GM10266 (cell line): ENCODE results near the gene MEGF11.
"Not testable (repeated sequence)": the region's sequence is repeated elsewhere in the genome, so short reads cannot be mapped to it uniquely, and the experiment has no call there.

Source experiments
- DNase-seq: peaks from one replicate; pipeline ENCODE4 v3.0.0; 2012; ENCODE audit errors: extremely low spot score
- TF ChIP-seq, protein P1 (sequence below): IDR thresholded peaks from 2 replicates; pipeline ENCODE4 v1.5.1; 2012; ENCODE audit warnings: mild to moderate bottlenecking, low read depth; ENCODE audit not compliant: control insufficient read depth, insufficient read depth; ENCODE audit errors: missing control alignments

MEGF11 gene

DNA sequence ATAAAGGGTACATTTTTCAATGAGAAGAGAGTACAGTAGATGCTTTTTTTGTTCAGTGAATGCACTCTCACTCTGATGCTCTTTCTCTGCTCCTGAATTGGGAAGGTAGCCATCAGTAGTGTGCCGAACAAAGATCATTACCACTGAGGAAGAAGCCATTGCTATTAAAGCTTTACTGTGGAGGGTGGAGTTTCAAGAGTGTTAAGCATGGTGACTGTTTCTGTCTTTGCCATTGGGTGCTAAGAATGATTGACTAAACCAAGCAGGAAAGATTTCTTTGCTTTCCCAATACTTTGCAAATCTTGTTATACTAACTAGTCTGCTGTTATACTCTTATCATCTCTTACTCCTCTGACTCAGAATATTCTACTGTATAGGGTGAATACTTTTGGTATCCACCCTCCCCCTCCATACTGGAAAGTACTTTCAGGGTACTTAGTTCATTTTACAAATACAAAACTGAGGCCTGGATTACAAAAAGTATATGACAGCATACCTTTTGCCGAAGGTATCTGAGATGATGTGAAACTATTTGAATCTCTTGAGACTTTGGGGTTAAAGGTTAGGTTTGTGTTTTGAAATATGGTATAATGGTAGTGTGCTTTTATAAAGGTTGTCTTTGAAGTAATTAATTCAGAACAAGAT lies 382.5 kb downstream of the MEGF11 start:
- peak; percentile 42 for DNase-seq
- TF ChIP-seq, protein P1, sequence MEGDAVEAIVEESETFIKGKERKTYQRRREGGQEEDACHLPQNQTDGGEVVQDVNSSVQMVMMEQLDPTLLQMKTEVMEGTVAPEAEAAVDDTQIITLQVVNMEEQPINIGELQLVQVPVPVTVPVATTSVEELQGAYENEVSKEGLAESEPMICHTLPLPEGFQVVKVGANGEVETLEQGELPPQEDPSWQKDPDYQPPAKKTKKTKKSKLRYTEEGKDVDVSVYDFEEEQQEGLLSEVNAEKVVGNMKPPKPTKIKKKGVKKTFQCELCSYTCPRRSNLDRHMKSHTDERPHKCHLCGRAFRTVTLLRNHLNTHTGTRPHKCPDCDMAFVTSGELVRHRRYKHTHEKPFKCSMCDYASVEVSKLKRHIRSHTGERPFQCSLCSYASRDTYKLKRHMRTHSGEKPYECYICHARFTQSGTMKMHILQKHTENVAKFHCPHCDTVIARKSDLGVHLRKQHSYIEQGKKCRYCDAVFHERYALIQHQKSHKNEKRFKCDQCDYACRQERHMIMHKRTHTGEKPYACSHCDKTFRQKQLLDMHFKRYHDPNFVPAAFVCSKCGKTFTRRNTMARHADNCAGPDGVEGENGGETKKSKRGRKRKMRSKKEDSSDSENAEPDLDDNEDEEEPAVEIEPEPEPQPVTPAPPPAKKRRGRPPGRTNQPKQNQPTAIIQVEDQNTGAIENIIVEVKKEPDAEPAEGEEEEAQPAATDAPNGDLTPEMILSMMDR = no peak

DNA sequence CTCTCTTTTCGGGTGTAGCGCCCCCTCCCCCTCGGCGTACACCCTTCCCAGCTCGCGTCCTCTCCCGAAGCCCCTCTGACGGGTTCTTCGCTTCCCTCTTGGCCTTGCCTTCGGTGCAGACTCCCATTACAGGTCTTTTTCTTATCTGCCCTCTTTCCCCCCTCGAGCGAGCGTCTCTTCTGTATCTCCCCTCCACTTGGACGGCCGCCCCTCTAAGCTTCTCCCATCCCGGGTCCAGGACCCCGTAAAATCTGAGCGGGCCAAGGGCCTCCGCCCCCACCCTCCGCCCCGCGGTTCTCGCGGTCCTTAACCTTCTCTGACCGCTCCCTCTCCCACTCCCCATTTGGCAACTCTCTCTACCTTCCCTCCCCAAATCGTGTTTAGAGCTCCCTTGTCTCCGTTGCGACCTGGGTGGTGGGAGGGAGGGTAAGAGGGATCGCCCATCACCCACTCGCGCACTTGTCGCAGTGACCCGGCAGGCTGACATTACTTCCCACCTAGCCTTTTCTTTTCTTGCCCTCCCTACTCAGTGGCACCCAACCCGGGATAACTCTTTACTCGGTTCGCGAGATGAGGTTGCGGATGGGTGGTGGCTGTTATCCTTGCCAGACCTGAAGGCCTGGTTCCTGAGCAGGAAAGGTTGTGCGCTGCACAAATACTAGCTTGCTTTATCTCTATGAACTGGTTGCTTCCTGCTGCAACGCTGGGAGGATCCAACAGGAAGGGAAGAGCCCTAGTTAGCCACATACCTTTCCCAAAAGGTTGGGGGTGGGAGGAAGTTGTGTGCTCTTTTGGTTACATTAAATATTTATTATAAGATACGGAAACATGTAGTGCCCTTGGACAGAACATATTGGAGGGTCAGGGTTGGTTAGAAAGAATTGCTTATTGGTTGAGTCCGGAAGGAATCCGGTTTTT lies 383.3 kb downstream of the MEGF11 start:
- DNase-seq = no peak
- TF ChIP-seq, protein P1 = peak; percentile 15

DNA sequence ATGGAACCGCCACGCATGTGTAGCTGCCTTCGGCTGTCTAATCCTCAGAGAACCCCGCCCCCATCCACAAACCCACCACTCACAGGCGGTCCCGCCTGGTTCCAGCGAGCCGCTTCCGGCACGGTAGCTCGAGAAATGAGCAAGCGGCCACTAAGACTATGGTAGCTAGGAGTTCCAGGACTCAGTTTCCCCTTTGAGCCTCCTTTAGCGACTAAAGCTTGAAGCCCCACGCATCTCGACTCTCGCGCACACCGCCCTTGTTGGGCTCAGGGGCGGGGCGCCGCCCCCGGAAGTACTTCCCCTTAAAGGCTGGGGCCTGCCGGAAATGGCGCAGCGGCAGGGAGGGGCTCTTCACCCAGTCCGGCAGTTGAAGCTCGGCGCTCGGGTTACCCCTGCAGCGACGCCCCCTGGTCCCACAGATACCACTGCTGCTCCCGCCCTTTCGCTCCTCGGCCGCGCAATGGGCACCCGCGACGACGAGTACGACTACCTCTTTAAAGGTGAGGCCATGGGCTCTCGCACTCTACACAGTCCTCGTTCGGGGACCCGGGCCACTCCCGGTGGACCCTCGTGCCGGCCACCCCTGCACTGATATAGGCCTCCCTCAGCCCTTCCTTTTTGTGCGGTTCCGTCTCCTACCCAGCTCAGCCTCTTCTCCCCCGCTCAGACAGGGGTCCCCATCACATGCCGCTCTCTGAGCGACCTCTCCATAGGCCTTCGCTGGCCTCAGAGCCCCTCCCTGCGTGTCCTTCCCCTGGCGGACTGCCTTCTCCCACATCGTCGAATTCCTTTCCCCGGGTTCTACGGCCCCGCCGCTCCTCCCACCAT lies 384.2 kb downstream of the MEGF11 start, which contains the start of gene RAB11A:
TSS of gene RAB11A (plus strand) at position 366 of the 828 bp plus-strand sequence. CDS start at position 461, 95 bp downstream.
- TF ChIP-seq, protein P1 = peak; percentile 55
- DNase-seq = peak; percentile 88

DNA sequence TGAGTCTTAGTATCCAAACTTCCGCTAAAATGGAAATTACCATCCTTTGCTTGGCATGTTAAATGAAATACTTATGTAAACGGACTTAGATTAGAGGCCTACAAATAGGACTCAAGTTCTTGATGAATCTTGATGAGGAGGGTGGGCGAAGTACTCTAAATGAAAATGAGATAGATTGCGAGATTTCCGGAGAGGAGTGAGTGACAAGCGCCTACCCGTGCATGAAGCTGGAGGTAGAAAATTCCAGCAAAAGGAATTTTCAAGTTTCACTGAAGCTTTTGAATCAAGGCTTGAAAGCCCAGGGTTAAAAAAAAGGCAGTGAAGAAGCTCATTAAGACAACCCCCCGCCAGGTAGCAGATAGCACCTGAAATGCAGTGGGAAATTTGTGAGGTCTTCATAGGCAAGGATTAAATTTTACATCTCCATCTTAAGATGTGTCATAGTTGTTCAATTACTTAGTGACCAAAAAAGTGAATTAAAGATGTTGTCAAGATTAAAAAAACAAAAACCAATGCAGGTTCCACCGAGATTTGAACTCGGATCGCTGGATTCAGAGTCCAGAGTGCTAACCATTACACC lies 384.9 kb downstream of the MEGF11 start:
- TF ChIP-seq, protein P1 = no peak
- DNase-seq = no peak

DNA sequence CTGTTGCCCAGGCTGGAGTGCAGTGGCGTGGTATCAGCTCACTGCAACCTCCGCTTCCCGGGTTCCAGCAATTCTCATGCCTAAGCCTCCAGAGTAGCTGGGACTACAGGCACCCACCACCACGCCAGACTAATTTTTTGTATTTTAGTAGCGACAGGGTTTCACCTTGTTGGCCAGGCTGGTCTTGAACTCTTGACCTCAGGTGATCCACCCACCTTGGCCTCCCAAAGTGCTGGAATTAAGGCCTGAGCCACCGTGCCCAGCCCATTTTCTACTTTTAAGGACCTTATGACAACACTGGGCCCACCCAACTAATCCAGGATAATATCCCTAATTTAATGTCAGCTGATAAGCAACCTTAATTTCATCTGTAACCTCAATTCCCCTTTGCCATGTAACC lies 385.6 kb downstream of the MEGF11 start:
- not testable (repeated sequence) for DNase-seq

DNA sequence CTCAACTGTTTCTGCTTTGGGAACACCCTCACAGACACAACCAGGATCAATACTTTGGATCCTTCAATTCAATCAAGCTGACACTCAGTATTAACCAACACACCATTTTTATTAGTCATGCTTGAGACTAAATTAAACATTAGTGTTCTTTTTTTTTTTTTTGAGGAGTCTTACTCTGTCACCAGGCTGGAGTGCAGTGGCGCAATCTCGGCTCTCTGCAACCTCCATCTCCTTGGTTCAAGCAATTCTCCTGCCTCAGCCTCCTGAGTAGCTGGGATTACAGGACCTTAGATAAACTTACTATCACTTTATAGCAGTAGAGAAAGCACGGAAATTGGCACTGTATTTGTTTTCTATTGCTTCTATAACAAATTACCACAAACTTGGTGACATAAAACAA lies 386.3 kb downstream of the MEGF11 start:
- DNase-seq = no peak
- TF ChIP-seq, protein P1 = no peak

DNA sequence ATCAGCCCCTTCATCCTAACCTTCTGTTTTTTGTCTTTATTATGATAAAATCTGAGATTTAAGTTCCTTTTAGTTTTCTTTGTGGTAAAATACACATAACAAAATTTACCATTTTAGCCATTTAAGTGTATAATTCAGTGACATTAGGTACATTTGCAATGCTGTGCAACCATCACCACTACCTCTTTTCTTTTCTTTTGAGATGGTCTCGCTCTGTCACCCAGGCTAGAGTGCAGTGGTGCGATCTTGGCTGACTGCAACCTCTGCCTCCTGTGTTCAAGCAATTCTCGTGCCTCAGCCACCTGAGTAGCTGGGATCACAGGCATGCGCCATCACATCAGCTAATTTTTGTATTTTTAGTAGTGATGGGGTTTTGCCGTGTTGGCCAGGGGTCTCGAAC lies 390.4 kb downstream of the MEGF11 start:
- TF ChIP-seq, protein P1 = no peak
- no peak for DNase-seq
